Stimulated activated CD8-positive, alpha-beta memory T cell treated with anti-CD3 and anti-CD28 coated beads, Interleukin-7, amount 100 ng/mL, for 4 hours (primary cell): ENCODE measurements around the gene NKIRAS2.
A peak's percentile ranks its signal among the peaks of the same experiment; 100 is the strongest.
"Not testable (repeated sequence)": the region's sequence is repeated elsewhere in the genome, so short reads cannot be mapped to it uniquely, and the experiment has no call there.

Experiments
- DNase-seq, 2 donors: peaks; one replicate each; pipeline ENCODE4 v3.0.0-alpha.2; 2020; ENCODE audit warnings: low read depth in 2 of 2

NKIRAS2 gene

DNA sequence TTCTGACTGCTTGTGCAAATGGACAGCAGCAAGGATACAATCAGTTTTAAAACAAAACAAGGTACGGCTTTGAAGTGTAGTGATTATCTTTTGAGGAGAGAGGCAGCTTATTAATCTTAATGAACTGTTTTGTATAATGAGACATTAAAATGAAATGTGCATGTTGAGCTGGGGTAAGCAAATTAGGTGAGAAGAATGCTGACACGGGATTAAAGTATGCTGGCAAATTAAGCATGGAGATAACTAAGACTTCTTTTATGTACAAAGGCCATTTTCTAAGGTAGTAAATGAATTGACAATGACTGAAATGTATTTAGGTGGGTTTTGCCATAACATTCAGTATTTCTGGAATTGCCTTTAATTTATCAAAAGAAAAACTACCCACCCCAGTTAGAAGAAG, 21.4 kb upstream of the NKIRAS2 start:
- no peak for DNase-seq

DNA sequence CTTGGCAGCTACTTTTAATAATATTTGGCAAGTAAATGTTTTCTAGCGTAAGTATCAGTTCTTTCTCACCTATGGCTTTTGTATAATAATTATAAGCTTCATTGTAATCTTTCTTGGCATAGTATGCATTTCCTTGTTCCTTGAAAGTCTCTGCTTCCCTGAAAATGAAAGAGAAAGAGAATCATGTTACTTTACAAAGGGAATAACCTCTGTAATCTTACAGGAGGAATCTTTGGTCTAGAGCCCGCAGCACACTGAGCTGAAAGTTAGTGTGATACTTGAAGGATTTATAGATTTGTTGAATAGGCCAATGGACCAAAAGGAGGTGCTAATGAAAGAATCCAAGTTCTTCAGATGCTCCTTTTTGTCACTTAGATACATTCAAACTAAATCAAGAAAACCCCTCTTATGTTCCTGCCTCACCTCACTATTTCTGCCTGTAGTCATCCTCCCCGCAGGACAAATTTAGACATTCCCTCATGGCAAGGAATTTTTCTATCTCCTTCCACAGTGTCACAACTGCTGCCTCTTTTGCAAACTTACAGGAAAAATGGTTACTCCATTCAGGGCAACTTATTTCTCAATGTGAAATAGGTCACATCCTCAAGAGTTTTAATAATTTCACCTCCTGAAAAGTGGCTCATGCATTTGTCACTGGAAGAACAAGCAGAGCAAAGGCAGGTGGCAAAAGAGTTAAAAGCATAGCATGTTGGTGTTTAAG, 19.3 kb upstream of the NKIRAS2 start:
- no peak for DNase-seq

DNA sequence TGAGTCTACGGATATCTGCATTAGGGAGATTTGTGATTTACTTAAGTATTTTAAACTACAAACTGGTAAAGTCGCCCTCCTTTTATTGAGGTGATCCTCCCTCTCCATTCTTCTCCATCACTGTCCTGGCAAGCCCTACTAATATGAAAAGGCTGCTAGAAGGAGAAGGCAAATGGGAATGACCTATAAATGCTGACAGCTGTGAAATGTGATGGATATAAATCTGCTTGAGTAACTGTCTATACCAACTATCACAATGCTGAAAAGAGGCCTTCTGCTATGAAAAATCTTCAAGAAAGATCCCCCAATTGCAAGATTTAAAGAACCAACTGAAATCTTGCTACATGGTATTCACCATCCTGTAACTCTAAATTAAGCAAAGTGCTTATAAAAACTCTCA, 18.2 kb upstream of the NKIRAS2 start:
- no peak for DNase-seq

DNA sequence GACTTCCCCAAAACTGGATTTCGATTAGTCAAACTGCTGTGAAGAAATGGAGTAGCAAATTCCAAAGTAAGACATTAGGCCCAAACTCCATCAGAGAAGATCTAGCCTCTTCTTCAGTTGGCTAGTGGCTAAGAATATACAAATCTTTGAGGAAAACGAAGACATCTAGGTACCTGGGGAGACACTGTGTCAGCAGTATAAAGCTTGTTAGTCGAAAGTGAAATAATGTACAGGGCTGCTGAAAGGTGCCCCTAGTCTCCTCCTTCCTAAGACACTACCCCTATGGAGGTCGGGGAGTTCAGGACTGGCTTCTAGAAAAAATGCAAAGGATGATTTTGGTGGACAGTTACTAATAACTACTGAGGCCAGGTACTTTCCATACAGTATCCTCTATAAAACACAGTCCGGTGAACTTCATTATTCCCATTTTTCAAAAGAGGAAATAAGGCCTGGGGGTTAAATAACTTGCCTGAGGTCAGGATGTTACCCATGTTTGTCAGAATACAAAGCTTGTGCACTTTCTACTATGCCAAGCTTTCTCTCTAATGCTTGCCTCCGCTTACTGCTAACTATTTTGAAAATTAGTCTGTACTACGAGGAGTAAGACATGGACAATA, 17.6 kb upstream of the NKIRAS2 start:
- DNase-seq: no peak

DNA sequence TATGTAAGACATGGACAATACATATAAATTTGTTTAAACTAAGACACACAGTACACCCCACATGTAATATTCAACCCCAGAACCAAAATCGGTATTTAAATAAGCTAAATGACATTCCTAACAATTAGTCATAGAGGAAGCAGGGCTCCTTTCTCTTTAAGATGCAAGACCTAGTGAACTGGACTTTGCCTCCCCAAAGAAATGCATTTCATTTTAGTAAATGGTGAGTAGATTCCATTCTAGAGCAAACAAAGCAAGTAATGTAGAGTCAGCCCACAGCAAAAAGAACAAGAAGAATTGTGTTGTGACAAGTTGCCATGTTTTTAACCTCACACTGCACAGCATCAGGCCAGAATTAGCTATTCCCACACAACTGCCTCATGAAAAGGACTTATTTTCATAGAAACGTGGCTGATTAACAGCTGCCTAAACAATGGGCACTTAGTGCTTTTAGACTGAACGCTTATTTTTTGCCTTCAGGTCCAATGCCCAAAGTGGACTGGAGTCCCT, 17.0 kb upstream of the NKIRAS2 start:
- no peak for DNase-seq

DNA sequence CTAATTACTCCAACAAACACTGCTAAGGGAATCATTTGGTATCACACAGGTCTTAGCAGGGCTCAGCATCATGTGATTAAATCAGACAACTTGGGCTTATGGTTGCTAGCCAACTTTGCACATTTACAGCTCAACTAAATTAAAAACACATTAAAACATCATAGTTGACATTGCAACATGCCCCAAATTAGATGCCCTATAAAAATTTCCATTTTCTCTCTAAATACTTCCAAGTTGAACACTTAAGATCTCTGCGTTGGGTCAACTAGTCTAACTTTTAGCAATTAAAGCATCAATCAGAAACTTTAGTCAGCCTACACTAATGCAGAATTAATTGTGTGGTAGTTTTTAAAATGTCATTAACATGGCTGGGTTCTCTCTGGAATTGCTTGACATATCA, 14.7 kb upstream of the NKIRAS2 start:
- no peak for DNase-seq

DNA sequence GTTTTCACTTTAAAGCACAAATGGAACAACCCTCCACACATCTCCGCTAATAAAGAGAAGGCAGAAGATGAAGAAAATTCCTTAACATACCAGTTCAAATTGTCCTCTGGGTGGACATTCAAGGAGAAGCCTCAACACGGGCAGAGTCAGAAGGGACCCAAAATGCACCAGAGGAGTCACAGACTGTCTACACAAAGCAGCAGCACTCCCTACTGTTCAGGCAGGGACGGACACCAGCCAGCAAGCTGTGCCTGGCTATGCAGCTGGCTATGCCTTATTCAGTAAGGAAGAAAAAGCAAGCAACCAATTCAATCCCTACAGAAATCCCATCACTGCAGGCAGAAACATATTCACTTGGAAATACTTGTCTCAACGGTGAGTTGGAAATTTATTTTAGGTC, 10.7 kb upstream of the NKIRAS2 start:
- no peak for DNase-seq

DNA sequence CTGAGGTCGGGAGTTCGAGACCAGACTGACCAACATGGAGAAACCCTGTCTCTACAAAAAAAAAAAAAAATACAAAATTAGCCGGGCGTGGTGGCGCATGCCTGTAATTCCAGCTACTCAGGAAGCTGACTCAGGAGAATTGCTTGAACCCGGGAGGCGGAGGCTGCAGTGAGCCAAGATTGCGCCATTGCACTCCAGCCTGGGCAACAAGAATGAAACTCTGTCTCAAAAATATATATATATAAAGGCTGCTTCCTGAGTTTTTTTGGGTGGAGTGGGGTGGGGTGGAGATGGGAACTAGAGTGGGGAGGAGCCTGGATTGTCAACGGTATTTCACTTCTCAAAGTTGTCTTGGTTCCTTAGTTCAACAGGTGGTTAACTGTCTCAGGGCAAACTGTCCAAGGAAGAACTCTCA, 9.6 kb upstream of the NKIRAS2 start:
- DNase-seq: not testable (repeated sequence)

DNA sequence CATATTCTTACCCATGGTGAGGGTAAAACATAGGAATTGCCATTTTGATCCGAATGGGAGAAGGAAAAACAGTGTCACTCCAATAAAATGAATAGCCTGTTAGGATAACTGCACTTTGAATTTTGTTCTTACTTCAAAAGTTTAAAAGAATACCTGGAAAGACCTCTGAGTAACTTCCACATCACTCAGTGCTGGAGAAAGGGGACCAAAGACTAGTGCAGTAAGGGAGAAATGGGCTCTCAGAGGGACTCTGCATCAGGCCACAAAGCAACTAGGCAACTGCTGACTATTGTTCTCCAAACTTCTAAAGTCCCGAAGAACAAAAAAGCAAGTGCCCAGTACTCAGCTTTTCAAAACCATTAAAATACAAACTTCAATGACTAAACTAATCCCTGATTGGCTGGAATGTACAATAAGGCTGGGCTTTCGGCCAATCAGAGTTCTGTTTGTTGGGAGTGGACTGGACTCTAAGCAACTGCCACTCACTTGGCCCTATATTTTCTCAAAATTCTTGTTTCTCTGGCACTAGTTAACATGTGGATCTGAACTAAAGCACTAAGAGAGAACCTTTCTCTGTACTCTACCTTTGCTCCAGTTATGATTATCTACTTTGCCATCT, 8.9 kb upstream of the NKIRAS2 start:
- DNase-seq: no peak

DNA sequence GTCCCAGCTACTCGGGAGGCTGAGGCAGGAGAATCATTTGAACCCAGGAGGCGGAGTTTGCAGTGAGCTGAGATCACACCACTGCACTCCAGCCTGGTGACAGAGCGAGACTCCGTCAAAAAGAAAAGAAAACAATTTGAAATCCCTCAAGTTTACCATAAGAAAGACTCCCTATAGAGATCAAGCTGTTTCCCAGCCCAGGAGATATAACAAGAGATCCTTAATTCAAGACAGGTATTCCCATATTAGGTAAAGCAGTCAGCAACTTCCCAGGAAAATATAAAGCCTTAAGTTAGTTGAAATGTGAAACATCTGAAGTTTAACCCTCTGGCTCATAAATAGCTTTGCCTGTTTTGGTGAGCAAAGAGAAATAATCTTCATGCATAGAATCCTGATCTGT, 7.5 kb upstream of the NKIRAS2 start:
- DNase-seq: not testable (repeated sequence)

DNA sequence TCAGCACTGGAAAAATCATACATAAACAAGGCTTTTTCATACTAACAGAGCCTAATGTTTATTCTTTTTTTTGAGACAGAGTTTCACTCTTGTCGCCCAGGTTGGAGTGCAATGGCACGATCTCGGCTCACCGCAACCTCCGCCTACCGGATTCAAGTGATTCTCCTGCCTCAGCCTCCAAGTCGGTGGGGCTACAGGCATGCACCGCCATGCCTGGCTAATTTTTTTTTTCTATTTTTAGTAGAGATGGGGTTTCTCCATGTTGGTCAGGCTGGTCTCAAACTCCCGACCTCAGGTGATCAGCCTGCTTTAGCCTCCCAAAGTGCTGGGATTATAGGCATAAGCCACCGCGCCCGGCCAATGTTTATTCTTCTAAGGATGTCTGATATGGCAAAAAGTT, 6.2 kb upstream of the NKIRAS2 start:
- not testable (repeated sequence) for DNase-seq

DNA sequence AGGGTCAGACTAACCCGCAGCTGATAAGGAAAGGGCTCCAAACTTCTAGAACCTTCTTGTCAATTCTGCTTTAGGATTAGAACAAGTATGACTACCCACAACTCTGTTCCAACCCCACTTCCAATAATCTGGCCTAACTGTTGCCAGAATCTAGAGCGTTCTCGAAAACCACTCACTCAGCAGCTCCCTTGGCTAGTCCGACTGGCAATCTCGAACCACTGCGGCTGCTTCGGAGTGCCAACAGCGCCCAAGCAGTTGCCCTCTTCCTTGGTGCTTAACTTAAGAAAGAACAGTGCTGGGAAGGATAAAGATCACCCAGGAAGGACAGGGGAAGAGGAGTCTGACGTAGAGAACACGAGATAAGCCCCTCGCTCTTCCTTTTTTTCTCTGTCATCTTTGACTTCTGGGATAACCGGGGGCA, 3.5 kb upstream of the NKIRAS2 start:
- DNase-seq: no peak

DNA sequence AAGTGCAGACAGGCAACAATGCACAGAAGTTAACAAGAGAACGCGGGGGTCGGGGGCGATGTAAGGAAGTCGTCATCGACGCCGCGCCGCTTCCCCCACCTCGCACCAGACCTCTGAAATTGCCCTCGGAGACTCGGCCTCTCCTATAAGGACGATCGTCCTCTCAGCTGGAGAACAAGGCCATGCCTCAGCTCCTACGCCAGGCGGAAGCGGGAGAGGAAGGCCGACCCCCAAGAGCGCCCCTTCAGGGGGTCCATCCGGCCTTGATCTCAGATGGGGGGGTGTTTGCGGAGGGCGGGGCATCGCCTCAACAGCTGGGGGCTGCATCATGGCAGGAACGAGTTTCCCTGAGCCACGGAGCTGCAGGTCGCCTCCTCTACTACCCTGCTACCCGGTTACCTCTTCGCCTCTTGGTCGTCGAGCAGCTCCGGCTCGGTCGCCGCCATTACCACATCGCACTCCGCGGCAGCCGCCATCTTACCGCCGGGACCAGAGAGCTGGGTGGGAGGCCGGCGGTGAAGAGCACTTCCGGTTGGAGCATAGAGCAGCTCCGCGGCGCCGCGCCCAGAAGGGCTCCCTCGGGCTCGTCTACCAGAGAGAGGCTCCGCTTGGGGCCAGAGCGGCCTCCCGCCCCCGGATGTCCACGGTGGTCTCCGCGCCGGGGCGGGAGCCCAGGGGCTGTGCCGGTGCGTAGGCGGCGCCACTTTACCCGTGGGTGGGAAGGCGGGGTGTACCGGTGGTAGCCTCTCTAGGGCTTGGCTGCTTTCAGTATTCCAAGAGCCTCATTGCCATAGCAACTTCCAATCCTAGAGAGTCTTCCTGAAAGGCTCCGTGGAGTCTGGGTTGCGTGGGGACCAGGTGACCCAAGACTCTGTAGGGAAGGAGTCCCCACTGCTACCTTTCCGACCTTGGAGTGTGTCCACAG, 2.7 kb upstream of the NKIRAS2 start, which contains the start of gene DNAJC7:
Gene DNAJC7, minus strand, starts transcription at position 499 of the 925 bp plus-strand sequence. Its CDS starts 23 bp downstream, at position 476.
- peak; percentile 80 to 88 for DNase-seq

DNA sequence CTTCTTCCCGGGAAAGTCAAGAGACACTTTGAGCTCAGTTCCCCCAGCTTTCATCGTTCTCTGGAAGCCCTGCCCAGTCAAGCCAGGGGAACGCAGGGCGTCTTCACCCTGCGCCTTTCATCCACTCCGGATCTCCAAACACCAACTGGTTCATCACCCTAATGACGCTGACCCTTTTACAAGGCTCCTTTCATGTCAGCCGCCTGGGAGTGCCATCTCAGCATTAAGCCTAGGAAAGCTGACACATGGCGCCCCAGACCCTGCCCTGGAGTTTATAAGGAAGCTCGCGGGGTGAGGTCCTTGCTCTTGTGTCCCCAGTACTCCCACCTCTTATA, 2.1 kb upstream of the NKIRAS2 start:
- no peak for DNase-seq

DNA sequence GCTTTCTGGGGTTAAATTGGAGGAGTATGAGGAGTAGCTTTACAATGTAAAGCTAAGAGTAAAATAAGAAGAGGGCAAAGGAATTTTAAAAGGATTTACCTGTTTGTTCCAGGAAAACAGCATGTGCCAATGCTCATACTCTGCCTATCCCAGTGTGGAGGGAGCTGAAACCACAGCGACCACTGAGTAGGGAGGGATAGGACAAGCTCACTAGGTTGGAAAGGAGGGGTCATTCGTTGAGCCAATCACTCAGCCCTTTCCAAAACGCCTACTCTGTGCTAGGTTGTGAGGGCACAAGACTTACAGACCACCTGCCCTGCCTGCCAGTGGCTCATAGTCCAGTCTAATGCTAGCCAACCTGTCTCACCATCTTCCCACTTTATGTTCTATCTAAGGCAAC, 1.6 kb upstream of the NKIRAS2 start:
- no peak for DNase-seq

DNA sequence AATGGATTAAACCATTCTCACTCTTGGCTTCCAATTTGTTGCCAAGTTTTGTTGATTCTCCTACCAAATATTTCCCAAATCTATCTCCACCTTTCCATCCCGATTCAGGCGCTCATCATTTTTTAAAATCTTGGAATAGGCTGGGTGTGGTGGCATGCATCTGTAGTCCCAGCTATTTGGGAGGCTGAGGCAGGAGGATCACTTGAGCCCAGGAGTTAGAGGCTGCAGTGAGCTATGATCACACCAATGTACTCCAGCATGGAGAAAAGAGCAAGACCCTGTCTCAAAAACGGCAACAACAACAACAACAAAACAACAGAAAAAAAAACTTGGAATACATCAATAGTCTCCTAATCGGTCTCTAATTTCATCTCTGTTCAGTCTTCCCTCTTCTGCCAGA, 902 bp upstream of the NKIRAS2 start:
- DNase-seq: no peak

DNA sequence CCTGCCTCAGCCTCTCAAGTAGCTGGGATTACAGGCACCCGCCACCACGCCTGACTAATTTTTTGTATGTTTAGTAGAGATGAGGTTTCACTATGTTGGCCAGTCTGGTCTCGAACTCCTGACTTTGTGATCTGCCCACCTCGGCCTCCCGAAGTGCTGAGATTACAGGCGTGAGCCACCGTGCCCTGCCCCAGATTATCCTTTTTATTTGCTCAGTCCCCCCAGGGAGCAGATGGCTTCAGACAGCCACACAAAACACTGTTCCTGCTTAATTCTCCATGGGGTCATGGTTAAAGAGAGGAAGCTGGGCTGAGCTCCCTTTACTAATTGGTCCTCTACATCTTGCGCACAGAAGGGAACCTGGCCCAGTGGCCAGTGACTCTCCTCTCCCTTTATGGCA, 955 bp downstream of the NKIRAS2 start:
- not testable (repeated sequence) for DNase-seq

DNA sequence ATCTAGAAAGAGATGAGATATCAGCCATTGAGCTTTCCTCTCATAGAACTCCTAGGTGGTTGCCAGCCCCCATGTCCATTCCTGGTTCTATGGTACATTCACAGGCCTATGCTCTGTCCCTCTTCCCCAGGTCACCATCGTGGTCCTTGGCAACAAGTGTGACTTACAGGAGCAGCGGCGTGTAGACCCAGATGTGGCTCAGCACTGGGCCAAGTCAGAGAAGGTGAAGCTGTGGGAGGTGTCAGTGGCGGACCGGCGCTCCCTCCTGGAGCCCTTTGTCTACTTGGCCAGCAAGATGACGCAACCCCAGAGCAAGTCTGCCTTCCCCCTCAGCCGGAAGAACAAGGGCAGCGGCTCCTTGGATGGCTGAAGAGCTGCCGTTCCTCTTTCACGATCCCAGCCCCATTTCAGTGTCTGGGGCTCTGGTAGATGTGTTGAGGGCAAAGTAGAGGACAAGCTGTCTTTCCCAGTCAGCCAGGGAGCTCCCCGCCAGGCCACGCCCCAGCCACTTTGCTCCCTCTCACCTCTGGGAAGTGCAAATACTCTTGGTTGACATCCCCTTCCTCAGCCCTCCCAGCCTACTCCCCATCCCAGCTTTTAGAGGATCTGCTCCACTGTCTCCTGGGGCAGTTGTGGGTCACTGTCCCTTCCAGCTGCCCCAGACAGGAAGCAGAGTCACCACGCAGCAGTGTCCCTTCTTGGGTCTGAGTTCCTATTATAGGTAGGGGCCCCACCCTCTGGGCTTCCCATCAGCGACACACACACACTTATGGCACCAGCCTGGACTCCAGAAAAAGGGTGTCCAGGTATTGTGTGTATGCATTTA, 3.8 kb downstream of the NKIRAS2 start:
- no peak for DNase-seq

DNA sequence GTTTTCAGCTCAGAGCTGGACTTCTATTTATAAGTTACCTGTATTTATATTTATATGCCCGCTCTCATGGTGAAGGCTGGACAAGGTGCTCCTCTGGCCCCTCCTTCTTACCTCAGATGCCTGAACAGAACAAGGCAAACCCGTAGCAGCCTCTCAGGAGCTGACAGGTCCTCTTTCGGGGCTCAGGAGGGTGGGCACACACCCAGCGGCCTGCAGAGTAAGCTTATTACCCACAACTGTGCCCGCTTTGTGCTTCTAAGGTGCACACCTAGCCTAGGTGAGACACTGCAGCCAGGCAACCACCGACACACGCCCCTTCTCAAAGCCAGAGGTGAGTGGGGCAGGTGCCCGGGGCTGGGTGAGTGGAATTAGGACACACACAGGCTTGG, 5.3 kb downstream of the NKIRAS2 start:
- no peak for DNase-seq

DNA sequence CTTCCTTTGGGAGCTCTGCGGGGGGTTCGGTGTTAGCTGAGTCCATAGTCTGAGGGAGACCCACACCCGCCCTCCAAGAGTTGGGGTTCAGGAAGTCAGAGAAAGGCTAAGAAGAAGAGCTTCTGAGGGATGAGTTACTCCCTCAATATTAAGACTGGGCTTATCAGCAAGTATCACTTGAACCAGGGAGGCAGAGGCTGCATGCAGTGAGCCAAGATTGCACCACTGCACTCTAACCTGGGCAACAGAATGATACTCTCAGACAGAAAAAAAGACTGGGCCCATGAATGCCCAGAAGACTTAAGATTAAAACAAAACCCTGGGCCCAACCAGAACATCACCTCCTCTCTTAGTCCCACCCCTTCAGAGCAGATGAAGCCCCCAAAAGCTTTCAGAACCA, 6.0 kb downstream of the NKIRAS2 start:
- no peak for DNase-seq
